ENCODE data around the gene GPR158.

GPR158 gene

DNA sequence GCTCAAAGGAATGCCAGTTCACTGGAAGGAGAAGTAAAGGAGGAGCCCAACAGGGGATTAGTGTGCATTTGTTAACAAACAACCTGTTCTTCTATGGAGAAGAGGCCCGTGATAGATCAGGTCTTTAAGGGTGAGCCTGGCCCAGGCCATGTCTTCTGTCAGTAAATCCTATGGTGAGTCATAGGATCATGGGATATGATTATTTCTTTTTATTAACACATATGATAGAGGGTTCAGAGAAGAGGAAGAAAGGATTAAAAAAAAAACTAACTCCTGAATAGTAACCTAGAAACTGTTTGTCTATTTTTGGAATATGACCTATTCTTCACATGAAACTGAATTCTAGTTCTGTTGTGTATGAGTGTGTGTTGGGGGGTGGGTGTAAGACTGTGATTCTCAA, 70.4 kb downstream of the GPR158 start (continued):
- TF ChIP-seq, protein P1, sequence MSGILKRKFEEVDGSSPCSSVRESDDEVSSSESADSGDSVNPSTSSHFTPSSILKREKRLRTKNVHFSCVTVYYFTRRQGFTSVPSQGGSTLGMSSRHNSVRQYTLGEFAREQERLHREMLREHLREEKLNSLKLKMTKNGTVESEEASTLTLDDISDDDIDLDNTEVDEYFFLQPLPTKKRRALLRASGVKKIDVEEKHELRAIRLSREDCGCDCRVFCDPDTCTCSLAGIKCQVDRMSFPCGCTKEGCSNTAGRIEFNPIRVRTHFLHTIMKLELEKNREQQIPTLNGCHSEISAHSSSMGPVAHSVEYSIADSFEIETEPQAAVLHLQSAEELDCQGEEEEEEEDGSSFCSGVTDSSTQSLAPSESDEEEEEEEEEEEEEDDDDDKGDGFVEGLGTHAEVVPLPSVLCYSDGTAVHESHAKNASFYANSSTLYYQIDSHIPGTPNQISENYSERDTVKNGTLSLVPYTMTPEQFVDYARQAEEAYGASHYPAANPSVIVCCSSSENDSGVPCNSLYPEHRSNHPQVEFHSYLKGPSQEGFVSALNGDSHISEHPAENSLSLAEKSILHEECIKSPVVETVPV (CRISPR knock-in tag; IDR thresholded peaks at IDR 0.05) = no peak
- TF ChIP-seq ISL1 (CRISPR knock-in tag; IDR thresholded peaks at IDR 0.05) = no peak

DNA sequence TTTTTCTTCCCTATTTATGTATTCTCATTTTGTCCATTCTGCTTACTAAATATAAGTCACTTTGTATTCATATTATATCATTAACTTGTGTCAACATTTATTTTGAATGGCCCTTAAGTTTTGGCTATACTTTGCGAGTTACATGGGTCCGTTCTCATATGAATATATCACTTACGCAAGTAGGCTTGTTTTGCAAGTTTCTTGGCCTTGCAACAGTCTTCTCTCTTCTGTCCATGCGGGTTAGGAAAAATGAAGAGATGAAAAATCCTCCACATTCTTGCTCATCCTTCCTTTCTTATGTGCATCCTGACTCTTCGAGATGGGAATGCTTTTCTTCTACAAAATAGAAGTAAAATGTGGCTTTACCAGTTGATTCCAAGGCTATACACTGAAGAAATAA, 82.8 kb downstream of the GPR158 start:
- TF ChIP-seq ZFP3 (CRISPR knock-in tag; IDR thresholded peaks at IDR 0.05) (no peak), ARNTL (CRISPR knock-in tag; IDR thresholded peaks at IDR 0.05; ENCODE audit: borderline replicate concordance, low read depth) (no peak), RARB (CRISPR knock-in tag; IDR thresholded peaks at IDR 0.05) (no peak), GLIS3 (CRISPR knock-in tag; IDR thresholded peaks at IDR 0.05) (no peak), ESRRG (CRISPR knock-in tag; IDR thresholded peaks at IDR 0.05) (no peak), ZNF8 (CRISPR knock-in tag; IDR thresholded peaks at IDR 0.05) (no peak), ZNF565 (CRISPR knock-in tag; conservative IDR thresholded peaks at IDR 0.05; ENCODE audit: low read depth) (no peak), TCF4 (CRISPR knock-in tag; IDR thresholded peaks at IDR 0.05; ENCODE audit: borderline replicate concordance) (no peak), OSR1 (CRISPR knock-in tag; IDR thresholded peaks at IDR 0.05) (no peak), BACH2 (CRISPR knock-in tag; IDR thresholded peaks at IDR 0.05; ENCODE audit: borderline replicate concordance) (no peak), PPARA (CRISPR knock-in tag; IDR thresholded peaks at IDR 0.05; ENCODE audit: borderline replicate concordance) (no peak), TOX (CRISPR knock-in tag; IDR thresholded peaks at IDR 0.05; ENCODE audit: borderline replicate concordance) (no peak), CSDC2 (CRISPR knock-in tag; IDR thresholded peaks at IDR 0.05) (no peak), ZC3H10 (CRISPR knock-in tag; IDR thresholded peaks at IDR 0.05) (no peak)
- TF ChIP-seq, protein P2, sequence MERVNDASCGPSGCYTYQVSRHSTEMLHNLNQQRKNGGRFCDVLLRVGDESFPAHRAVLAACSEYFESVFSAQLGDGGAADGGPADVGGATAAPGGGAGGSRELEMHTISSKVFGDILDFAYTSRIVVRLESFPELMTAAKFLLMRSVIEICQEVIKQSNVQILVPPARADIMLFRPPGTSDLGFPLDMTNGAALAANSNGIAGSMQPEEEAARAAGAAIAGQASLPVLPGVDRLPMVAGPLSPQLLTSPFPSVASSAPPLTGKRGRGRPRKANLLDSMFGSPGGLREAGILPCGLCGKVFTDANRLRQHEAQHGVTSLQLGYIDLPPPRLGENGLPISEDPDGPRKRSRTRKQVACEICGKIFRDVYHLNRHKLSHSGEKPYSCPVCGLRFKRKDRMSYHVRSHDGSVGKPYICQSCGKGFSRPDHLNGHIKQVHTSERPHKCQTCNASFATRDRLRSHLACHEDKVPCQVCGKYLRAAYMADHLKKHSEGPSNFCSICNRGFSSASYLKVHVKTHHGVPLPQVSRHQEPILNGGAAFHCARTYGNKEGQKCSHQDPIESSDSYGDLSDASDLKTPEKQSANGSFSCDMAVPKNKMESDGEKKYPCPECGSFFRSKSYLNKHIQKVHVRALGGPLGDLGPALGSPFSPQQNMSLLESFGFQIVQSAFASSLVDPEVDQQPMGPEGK (CRISPR knock-in tag; IDR thresholded peaks at IDR 0.05; ENCODE audit: borderline replicate concordance) = no peak
- TF ChIP-seq, protein P3, sequence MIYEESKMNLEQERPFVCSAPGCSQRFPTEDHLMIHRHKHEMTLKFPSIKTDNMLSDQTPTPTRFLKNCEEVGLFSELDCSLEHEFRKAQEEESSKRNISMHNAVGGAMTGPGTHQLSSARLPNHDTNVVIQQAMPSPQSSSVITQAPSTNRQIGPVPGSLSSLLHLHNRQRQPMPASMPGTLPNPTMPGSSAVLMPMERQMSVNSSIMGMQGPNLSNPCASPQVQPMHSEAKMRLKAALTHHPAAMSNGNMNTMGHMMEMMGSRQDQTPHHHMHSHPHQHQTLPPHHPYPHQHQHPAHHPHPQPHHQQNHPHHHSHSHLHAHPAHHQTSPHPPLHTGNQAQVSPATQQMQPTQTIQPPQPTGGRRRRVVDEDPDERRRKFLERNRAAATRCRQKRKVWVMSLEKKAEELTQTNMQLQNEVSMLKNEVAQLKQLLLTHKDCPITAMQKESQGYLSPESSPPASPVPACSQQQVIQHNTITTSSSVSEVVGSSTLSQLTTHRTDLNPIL (CRISPR knock-in tag; IDR thresholded peaks at IDR 0.05; ENCODE audit: low read depth) = no peak
- TF ChIP-seq, protein P1 (CRISPR knock-in tag; IDR thresholded peaks at IDR 0.05) = no peak
- TF ChIP-seq, protein P4, sequence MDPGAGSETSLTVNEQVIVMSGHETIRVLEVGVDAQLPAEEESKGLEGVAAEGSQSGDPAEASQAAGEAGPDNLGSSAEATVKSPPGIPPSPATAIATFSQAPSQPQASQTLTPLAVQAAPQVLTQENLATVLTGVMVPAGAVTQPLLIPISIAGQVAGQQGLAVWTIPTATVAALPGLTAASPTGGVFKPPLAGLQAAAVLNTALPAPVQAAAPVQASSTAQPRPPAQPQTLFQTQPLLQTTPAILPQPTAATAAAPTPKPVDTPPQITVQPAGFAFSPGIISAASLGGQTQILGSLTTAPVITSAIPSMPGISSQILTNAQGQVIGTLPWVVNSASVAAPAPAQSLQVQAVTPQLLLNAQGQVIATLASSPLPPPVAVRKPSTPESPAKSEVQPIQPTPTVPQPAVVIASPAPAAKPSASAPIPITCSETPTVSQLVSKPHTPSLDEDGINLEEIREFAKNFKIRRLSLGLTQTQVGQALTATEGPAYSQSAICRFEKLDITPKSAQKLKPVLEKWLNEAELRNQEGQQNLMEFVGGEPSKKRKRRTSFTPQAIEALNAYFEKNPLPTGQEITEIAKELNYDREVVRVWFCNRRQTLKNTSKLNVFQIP (CRISPR knock-in tag; IDR thresholded peaks at IDR 0.05; ENCODE audit: borderline replicate concordance, low read depth) = no peak
- no peak for ATAC-seq

DNA sequence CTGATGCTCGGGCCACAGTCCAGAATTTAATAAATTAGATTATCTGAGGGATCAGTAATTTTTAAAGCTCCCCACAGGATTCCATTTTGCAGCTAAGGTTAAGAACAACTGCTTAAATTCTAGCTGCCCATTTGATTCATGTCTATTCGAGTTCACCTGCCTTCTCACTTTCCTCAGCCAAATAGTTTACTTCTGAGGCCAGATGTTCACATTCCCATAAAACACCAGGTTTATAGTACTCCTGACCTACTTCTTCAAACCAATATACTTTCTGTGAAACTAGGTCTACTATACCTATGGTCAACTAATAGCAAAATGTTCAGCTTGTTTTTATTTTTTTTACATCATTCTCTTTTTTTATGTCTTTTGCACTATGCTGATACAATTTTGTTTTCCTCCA, 86.3 kb downstream of the GPR158 start:
- TF ChIP-seq PPARA (CRISPR knock-in tag; IDR thresholded peaks at IDR 0.05; ENCODE audit: borderline replicate concordance) = no peak
- TF ChIP-seq ZNF70 (CRISPR knock-in tag; IDR thresholded peaks at IDR 0.05) = no peak
- no peak for TF ChIP-seq ESRRG (CRISPR knock-in tag; IDR thresholded peaks at IDR 0.05)
- TF ChIP-seq ZC3H10 (CRISPR knock-in tag; IDR thresholded peaks at IDR 0.05) = no peak
- no peak for TF ChIP-seq TOX (CRISPR knock-in tag; IDR thresholded peaks at IDR 0.05; ENCODE audit: borderline replicate concordance)
- TF ChIP-seq, protein P1 (CRISPR knock-in tag; IDR thresholded peaks at IDR 0.05) = no peak
- no peak for ATAC-seq
